HEK293 (cell line): Measurements from ENCODE around the gene ELOVL5.

Experiments used
- HOXA7 ChIP-seq: sonication (generic); formaldehyde crosslinking; IDR thresholded peaks from 2 replicates; pipeline ENCODE4 v1.8.1; 2022; ENCODE audit warnings: missing genetic modification reagents, borderline replicate concordance
- IKZF3 ChIP-seq: fragments of 450-650 bp; IDR thresholded peaks from 2 replicates; pipeline ENCODE4 v1.5.0; 2018; ENCODE audit warnings: missing biosample characterization, mild to moderate bottlenecking, missing genetic modification characterization, moderate library complexity
- KLF10 ChIP-seq: fragments of 450-650 bp; IDR thresholded peaks from 2 replicates; pipeline ENCODE4 v1.5.1; 2018; ENCODE audit warnings: missing biosample characterization, mild to moderate bottlenecking, missing genetic modification characterization
- KLF16 ChIP-seq: fragments of 450-650 bp; formaldehyde crosslinking; IDR thresholded peaks from 2 replicates; pipeline ENCODE4 v1.5.1; 2017; ENCODE audit warnings: missing biosample characterization, missing genetic modification characterization
- MZF1 ChIP-seq: fragments of 450-650 bp; formaldehyde crosslinking; IDR thresholded peaks from 2 replicates; pipeline ENCODE4 v1.5.1; 2017; ENCODE audit warnings: missing biosample characterization, missing genetic modification characterization, borderline replicate concordance
- SP2 ChIP-seq: fragments of 450-650 bp; formaldehyde crosslinking; IDR thresholded peaks from 2 replicates; pipeline ENCODE4 v1.5.1; 2016; ENCODE audit warnings: missing biosample characterization, missing genetic modification characterization
- SP3 ChIP-seq: fragments of 450-650 bp; formaldehyde crosslinking; IDR thresholded peaks from 2 replicates; pipeline ENCODE4 v1.5.1; 2016; ENCODE audit warnings: missing biosample characterization, missing genetic modification characterization
- ZBTB48 ChIP-seq: fragments of 450-650 bp; formaldehyde crosslinking; IDR thresholded peaks from 2 replicates; pipeline ENCODE4 v1.5.1; 2016; ENCODE audit warnings: missing biosample characterization, missing genetic modification characterization
- ZFHX2 ChIP-seq: fragments of 450-650 bp; formaldehyde crosslinking; conservative IDR thresholded peaks from 2 replicates; pipeline ENCODE4 v1.5.1; 2016; ENCODE audit warnings: missing biosample characterization, missing genetic modification characterization
- ZFP37 ChIP-seq: fragments of 450-650 bp; formaldehyde crosslinking; IDR thresholded peaks from 2 replicates; pipeline ENCODE4 v1.5.1; 2016; ENCODE audit warnings: missing biosample characterization, missing genetic modification characterization
- ZNF169 ChIP-seq: fragments of 450-650 bp; formaldehyde crosslinking; IDR thresholded peaks from 2 replicates; pipeline ENCODE4 v1.5.1; 2016; ENCODE audit warnings: missing biosample characterization, missing genetic modification characterization
- ZNF2 ChIP-seq: fragments of 450-650 bp; formaldehyde crosslinking; IDR thresholded peaks from 2 replicates; pipeline ENCODE4 v1.5.1; 2016; ENCODE audit warnings: missing biosample characterization, missing genetic modification characterization
- ZNF394 ChIP-seq: fragments of 450-650 bp; formaldehyde crosslinking; IDR thresholded peaks from 2 replicates; pipeline ENCODE4 v1.5.1; 2016; ENCODE audit warnings: missing biosample characterization, missing genetic modification characterization, mild to moderate bottlenecking, moderate library complexity, borderline replicate concordance
- ZNF501 ChIP-seq: fragments of 450-650 bp; formaldehyde crosslinking; IDR thresholded peaks from 2 replicates; pipeline ENCODE4 v1.5.1; 2016; ENCODE audit warnings: missing biosample characterization, missing genetic modification characterization
- ZNF529 ChIP-seq: fragments of 450-650 bp; formaldehyde crosslinking; IDR thresholded peaks from 2 replicates; pipeline ENCODE4 v1.5.1; 2017; ENCODE audit warnings: missing genetic modification characterization, missing biosample characterization; ENCODE audit not compliant: insufficient replicate concordance
- ZNF548 ChIP-seq: fragments of 450-650 bp; formaldehyde crosslinking; IDR thresholded peaks from 2 replicates; pipeline ENCODE4 v1.5.1; 2016; ENCODE audit warnings: missing biosample characterization, missing genetic modification characterization
- ZNF596 ChIP-seq: fragments of 450-650 bp; IDR thresholded peaks from 2 replicates; pipeline ENCODE4 v1.5.0; 2018; ENCODE audit warnings: missing biosample characterization, mild to moderate bottlenecking, missing genetic modification characterization, moderate library complexity
- ZNF621 ChIP-seq: fragments of 450-650 bp; formaldehyde crosslinking; IDR thresholded peaks from 2 replicates; pipeline ENCODE4 v1.5.1; 2017; ENCODE audit warnings: missing biosample characterization, missing genetic modification characterization
- ZNF670 ChIP-seq: fragments of 450-650 bp; formaldehyde crosslinking; IDR thresholded peaks from 2 replicates; pipeline ENCODE4 v1.5.1; 2016; ENCODE audit warnings: missing biosample characterization, missing genetic modification characterization, low read depth
- ZNF777 ChIP-seq: fragments of 450-650 bp; formaldehyde crosslinking; IDR thresholded peaks from 2 replicates; pipeline ENCODE4 v1.5.1; 2017; ENCODE audit warnings: missing biosample characterization, missing genetic modification characterization, borderline replicate concordance
- ZSCAN30 ChIP-seq: fragments of 450-650 bp; IDR thresholded peaks from 2 replicates; pipeline ENCODE4 v1.5.1; 2018; ENCODE audit warnings: missing biosample characterization, mild to moderate bottlenecking, missing genetic modification characterization, moderate library complexity
- TF ChIP-seq, protein P1 (sequence below): fragments of 450-650 bp; formaldehyde crosslinking; IDR thresholded peaks from 2 replicates; pipeline ENCODE4 v1.5.1; 2016; ENCODE audit warnings: missing biosample characterization, missing genetic modification characterization
- TF ChIP-seq, protein P2 (sequence below): fragments of 450-650 bp; formaldehyde crosslinking; IDR thresholded peaks from 2 replicates; pipeline ENCODE4 v1.5.1; 2016; ENCODE audit warnings: missing biosample characterization, missing genetic modification characterization
- TF ChIP-seq, protein P3 (sequence below): fragments of 450-650 bp; formaldehyde crosslinking; conservative IDR thresholded peaks from 2 replicates; pipeline ENCODE4 v1.5.1; 2016; ENCODE audit warnings: low read depth, missing biosample characterization, missing genetic modification characterization
- TF ChIP-seq, protein P4 (sequence below): fragments of 450-650 bp; formaldehyde crosslinking; IDR thresholded peaks from 2 replicates; pipeline ENCODE4 v1.5.1; 2016; ENCODE audit warnings: missing biosample characterization, missing genetic modification characterization
- TF ChIP-seq, protein P5 (sequence below): fragments of 450-650 bp; formaldehyde crosslinking; optimal IDR thresholded peaks from 2 replicates; pipeline ENCODE3; 2016; ENCODE audit warnings: missing biosample characterization, mild to moderate bottlenecking, missing genetic modification characterization
- TF ChIP-seq, protein P6 (sequence below): fragments of 450-650 bp; formaldehyde crosslinking; IDR thresholded peaks from 2 replicates; pipeline ENCODE4 v1.5.1; 2016; ENCODE audit warnings: missing biosample characterization, missing genetic modification characterization

The ELOVL5 gene

DNA sequence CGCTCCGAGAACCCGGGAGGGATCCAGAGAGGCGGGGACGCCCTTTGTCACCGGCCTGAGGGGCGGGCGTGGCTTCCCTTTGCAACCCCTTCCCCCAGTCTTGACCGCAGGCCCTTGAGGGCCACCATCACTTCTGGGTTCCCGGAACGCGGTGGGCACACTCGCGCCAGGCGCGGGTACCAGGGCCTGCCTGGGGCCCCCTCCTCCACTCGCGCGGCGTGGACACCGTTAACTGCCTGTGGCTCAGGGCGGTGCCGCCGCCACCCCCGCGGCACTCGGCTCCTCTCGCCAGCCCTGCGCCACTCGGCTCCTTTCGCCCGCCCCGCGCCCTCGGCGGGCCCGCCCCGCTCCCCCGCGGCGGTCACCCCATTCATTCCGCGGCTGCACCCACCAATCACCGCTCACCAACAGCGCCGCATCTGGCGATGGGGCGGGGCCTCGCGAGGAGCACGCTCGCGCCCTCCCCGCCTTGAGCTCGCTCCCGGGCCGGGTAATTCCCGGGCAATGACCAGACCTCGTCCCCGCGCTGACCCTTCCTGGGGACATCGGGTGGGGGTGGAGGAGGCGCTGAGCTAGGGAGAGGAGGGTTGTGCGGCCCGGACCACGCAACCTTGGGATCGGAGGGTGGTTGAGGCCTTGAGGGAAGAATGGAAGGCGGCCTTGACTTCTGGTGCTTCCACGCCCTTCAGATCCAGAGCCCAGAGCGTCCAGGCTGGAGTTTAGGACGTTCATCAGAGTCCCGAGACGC is 10.5 kb upstream of the ELOVL5 start (continued):
- TF ChIP-seq, protein P1, sequence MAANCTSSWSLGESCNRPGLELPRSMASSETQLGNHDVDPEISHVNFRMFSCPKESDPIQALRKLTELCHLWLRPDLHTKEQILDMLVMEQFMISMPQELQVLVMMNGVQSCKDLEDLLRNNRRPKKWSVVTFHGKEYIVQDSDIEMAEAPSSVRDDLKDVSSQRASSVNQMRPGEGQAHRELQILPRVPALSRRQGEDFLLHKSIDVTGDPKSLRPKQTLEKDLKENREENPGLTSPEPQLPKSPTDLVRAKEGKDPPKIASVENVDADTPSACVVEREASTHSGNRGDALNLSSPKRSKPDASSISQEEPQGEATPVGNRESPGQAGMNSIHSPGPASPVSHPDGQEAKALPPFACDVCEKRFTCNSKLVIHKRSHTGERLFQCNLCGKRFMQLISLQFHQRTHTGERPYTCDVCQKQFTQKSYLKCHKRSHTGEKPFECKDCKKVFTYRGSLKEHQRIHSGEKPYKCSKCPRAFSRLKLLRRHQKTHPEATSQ (tag by site-specific recombination) = peak; percentile 20; the same call in 1 of the 2 replicates
- TF ChIP-seq IKZF3 (tag by site-specific recombination) = peak; percentile 63
- TF ChIP-seq ZNF529 = no peak
- no peak for TF ChIP-seq ZNF548 (tag by site-specific recombination)
- TF ChIP-seq HOXA7 (CRISPR knock-in tag) = no peak
- no peak for TF ChIP-seq ZNF621 (tag by site-specific recombination)
- peak; percentile 84 for TF ChIP-seq ZFP37 (tag by site-specific recombination)
- TF ChIP-seq, protein P2, sequence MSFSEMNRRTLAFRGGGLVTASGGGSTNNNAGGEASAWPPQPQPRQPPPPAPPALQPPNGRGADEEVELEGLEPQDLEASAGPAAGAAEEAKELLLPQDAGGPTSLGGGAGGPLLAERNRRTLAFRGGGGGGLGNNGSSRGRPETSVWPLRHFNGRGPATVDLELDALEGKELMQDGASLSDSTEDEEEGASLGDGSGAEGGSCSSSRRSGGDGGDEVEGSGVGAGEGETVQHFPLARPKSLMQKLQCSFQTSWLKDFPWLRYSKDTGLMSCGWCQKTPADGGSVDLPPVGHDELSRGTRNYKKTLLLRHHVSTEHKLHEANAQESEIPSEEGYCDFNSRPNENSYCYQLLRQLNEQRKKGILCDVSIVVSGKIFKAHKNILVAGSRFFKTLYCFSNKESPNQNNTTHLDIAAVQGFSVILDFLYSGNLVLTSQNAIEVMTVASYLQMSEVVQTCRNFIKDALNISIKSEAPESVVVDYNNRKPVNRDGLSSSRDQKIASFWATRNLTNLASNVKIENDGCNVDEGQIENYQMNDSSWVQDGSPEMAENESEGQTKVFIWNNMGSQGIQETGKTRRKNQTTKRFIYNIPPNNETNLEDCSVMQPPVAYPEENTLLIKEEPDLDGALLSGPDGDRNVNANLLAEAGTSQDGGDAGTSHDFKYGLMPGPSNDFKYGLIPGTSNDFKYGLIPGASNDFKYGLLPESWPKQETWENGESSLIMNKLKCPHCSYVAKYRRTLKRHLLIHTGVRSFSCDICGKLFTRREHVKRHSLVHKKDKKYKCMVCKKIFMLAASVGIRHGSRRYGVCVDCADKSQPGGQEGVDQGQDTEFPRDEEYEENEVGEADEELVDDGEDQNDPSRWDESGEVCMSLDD (tag by site-specific recombination) = no peak; the same call in 1 of the 2 replicates
- peak; percentile 99 for TF ChIP-seq ZFHX2 (tag by site-specific recombination)
- TF ChIP-seq KLF16 (tag by site-specific recombination) = peak; percentile 75
- TF ChIP-seq KLF10 (tag by site-specific recombination) = peak; percentile 50; the same call in 1 of the 2 replicates
- peak; percentile 47; the same call in 1 of the 2 replicates for TF ChIP-seq ZBTB48 (tag by site-specific recombination)
- no peak for TF ChIP-seq ZNF169 (tag by site-specific recombination)
- TF ChIP-seq, protein P3, sequence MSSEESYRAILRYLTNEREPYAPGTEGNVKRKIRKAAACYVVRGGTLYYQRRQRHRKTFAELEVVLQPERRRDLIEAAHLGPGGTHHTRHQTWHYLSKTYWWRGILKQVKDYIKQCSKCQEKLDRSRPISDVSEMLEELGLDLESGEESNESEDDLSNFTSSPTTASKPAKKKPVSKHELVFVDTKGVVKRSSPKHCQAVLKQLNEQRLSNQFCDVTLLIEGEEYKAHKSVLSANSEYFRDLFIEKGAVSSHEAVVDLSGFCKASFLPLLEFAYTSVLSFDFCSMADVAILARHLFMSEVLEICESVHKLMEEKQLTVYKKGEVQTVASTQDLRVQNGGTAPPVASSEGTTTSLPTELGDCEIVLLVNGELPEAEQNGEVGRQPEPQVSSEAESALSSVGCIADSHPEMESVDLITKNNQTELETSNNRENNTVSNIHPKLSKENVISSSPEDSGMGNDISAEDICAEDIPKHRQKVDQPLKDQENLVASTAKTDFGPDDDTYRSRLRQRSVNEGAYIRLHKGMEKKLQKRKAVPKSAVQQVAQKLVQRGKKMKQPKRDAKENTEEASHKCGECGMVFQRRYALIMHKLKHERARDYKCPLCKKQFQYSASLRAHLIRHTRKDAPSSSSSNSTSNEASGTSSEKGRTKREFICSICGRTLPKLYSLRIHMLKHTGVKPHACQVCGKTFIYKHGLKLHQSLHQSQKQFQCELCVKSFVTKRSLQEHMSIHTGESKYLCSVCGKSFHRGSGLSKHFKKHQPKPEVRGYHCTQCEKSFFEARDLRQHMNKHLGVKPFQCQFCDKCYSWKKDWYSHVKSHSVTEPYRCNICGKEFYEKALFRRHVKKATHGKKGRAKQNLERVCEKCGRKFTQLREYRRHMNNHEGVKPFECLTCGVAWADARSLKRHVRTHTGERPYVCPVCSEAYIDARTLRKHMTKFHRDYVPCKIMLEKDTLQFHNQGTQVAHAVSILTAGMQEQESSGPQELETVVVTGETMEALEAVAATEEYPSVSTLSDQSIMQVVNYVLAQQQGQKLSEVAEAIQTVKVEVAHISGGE (tag by site-specific recombination) = 0 out of 2 replicates have a peak, but pooled peaks have one; percentile 13
- TF ChIP-seq ZNF670 = no peak
- peak; percentile 89 for TF ChIP-seq SP3 (tag by site-specific recombination)
- TF ChIP-seq ZNF2 = 0 out of 2 replicates have a peak, but pooled peaks have one; percentile 68
- TF ChIP-seq MZF1 = 0 out of 2 replicates have a peak, but pooled peaks have one; percentile 13
- TF ChIP-seq ZNF596 (tag by site-specific recombination) = no peak
- TF ChIP-seq, protein P4, sequence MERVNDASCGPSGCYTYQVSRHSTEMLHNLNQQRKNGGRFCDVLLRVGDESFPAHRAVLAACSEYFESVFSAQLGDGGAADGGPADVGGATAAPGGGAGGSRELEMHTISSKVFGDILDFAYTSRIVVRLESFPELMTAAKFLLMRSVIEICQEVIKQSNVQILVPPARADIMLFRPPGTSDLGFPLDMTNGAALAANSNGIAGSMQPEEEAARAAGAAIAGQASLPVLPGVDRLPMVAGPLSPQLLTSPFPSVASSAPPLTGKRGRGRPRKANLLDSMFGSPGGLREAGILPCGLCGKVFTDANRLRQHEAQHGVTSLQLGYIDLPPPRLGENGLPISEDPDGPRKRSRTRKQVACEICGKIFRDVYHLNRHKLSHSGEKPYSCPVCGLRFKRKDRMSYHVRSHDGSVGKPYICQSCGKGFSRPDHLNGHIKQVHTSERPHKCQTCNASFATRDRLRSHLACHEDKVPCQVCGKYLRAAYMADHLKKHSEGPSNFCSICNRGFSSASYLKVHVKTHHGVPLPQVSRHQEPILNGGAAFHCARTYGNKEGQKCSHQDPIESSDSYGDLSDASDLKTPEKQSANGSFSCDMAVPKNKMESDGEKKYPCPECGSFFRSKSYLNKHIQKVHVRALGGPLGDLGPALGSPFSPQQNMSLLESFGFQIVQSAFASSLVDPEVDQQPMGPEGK (tag by site-specific recombination) = peak; percentile 89
- TF ChIP-seq ZNF394 (tag by site-specific recombination) = peak; percentile 40; the same call in 1 of the 2 replicates
- TF ChIP-seq SP2 (tag by site-specific recombination) = peak; percentile 86
- peak; percentile 53; the same call in 1 of the 2 replicates for TF ChIP-seq ZNF777 (tag by site-specific recombination)
- TF ChIP-seq ZSCAN30 (tag by site-specific recombination) = peak; percentile 58
- TF ChIP-seq, protein P5, sequence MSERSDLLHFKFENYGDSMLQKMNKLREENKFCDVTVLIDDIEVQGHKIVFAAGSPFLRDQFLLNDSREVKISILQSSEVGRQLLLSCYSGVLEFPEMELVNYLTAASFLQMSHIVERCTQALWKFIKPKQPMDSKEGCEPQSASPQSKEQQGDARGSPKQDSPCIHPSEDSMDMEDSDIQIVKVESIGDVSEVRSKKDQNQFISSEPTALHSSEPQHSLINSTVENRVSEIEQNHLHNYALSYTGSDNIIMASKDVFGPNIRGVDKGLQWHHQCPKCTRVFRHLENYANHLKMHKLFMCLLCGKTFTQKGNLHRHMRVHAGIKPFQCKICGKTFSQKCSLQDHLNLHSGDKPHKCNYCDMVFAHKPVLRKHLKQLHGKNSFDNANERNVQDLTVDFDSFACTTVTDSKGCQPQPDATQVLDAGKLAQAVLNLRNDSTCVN = peak; percentile 98
- TF ChIP-seq, protein P6, sequence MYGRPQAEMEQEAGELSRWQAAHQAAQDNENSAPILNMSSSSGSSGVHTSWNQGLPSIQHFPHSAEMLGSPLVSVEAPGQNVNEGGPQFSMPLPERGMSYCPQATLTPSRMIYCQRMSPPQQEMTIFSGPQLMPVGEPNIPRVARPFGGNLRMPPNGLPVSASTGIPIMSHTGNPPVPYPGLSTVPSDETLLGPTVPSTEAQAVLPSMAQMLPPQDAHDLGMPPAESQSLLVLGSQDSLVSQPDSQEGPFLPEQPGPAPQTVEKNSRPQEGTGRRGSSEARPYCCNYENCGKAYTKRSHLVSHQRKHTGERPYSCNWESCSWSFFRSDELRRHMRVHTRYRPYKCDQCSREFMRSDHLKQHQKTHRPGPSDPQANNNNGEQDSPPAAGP (tag by site-specific recombination) = peak; percentile 82
- TF ChIP-seq ZNF501 = peak; percentile 90
